HG02973 (cell line): ENCODE data around the gene SDF2L1.
A peak's percentile ranks its signal among the peaks of the same experiment; 100 is the strongest.

Experiments
- ATAC-seq: cut with Tn5 transposase; IDR thresholded peaks from one replicate; pipeline ENCODE4 v1.9.1; 2021; ENCODE audit warnings: moderate library complexity; ENCODE audit not compliant: unreplicated experiment

SDF2L1 gene

DNA sequence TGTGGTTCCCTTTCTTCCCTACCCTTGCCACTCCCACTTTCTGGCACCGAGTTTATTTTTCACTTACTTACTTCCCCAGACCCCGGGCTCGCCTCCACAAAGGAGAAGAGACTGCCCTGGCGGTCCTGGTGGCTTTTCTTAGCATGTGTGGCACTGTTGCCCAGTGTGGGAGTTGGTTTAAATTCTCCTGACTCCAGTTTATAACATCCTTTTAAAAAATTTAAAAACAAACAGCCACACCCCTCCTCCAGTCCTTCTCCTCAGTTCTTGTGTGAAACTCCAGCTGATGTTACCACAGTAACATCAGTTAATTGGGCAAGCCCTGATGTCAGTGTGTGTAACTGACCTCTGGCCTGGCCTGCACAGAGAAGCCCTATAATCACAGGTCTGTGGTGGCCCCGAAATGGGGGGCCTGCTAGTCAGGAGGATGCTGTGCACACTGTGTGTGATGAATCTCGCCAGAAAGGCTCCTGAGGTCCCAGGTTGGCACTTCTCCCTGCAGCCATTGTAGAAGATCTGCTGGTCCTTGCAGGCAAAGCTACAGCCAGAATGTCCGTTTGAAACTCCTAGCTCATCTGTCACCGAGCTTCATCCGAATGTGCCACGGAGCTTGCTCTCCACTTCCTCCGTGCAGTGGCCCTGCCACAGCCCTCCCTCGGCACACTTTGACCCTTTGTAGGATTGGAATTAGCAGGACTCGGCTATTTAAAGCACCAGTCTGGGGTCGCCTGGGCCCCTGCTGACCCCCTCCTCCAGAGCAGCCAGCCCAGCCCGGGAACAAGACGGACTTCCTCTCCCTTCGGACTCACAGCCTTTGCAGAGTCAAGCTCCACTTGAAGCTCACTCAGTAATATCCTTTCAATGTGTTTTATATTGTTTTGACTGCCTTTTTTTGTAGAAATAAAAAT, 19.8 kb upstream of the SDF2L1 start:
- no peak for ATAC-seq

DNA sequence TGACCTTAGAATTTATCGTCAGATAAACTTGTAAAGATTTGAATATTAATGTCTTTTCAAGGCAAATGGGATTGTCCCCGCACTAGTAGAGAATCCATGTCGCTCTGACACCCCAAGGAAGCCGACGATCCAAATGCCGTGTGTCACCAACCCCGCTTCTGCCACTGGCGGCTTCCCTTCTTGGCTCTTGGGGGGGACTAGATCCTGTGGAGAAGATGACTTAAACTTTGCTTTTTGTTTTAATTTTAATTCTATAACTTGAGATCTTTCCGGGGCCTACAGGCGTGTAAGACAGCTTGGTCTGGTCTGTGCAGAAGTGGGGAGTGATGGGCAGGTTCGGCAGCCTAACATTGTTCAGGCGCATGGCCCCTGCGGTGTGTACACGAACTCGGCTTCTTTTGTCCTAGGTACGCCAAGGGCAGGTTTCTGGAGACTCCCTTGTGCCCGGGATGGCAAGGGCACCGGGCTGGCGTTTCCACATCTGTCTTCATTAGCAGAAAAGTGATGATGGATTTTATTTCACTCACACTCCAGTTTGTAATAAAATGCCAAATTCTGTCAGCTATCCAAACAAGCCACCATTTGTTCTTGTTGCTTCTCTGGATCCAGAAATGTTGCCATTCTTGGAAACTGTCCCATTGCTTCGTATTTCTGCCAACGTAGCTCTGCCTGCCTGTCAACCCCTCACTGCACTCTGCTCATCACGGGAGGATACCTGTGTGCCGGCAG, 19.0 kb upstream of the SDF2L1 start:
- no peak for ATAC-seq

GRCh38 chr22:21623648-21623970, 18.5 kb upstream of the SDF2L1 start:
- ATAC-seq: no peak

GRCh38 chr22:21624120-21624879, 17.8 kb upstream of the SDF2L1 start:
- ATAC-seq: no peak

- no peak for ATAC-seq
These were observed 17.0 kb upstream of the SDF2L1 start for GRCh38 chr22:21624880-21625791.

DNA sequence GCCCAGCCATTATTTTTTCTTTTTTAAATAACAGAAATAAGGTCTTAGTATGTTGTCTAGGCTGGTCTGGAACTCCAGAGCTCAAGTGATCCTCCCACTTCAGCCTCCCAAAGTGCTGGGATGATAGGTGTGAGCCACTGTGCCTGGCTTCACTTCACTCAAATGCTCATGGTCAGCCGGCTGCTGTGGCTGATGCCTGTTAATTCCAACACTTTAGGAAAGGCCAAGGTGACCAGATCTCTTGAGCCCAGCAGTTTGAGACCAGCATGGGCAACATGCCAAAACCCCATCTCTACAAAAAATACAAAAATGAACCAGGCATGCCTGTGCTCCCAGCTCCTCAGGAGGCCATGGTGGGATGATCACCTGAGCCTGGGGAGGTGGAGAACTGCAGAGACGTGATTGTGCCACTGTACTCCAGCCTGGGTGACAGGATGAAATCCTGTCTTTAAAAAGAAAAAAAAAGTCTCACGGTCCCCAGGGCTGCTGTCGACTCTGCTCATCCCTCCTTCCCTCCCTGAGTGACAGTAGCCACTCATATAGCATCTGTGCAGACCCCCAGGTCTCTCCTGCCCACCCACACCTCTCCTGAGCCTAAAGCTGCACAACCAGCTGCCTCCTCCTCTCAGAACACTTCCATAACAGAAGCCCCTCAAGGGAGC, 15.9 kb upstream of the SDF2L1 start:
- ATAC-seq: no peak

DNA sequence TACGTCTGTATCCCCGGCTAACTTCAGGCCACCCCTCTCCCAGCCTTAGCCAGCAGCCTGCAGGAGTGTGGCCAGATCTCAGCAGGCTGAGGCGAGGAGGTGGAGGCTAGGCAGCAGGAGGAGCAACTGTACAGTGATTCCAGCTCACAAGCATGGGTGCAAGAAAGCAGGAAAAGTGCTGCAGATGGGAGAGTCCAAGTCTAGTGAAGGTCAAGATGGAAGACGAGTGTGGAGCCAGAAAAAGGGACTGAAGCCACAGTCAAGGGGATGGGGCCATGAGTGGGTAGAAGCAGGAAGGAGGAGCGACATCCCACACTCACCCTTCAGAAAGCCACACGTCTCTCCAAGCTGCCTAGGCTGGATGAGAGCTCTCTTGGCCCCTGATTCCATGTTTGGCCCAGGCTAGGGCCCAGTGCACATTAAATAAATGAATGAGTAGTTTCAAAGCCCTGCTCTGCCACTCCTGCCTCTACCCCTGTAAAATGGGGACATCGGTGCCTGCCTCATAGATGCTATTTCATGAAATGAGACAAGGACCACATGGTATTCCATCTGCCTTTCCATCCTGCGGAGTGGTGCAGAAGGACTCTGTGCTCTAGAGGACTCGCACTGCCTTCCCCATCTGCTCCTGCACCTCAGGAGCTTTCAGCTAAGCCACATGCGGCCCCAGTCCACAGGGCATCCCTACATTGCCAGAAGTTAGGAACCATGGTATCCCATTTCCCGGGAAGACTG, 15.2 kb upstream of the SDF2L1 start:
- ATAC-seq: no peak

- ATAC-seq: peak; percentile 21
These were observed 13.5 kb upstream of the SDF2L1 start for GRCh38 chr22:21628386-21629254.

DNA sequence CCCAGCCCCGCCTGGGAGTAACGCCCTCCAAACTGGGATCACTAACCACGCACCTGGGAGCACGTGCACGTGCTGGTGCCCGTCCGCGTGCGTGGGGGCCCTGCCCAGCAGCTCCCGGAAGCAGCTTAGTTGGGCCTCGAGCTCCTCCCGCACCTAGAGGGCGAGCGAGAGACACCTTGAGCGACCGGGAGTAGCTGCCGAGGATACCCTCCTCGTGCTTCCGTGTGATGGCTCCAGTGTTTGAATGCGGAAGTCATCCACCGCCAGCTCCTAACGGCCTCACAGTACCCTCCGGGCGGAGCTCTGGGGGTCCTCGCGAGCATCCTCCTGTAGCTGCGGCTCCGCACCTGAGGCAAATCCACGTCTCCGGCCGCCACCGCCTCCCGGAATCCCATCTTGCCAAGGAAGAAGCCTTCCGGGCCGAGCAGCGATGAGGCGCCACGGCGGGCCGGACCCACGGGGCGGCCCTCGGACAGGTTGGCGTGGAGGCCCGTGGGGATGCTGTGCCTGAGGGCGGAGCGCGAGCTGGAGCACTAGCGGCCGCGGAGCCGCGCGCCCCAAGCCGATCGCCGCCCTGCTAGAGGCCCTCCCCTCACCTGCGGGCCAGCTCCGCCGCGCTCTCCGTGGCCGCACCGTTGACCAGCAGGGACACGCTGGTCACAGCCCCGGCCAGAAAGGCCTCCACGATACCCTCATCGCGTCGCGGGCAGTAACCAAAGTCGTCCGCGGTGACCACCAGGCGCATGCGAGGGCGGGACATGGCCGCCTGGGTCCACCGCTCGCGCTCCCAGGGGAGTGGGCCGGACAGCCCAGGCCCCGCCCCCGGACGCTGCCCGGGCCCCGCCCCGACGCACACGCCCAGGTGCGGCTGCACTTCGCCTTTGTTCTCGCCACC, 12.6 kb upstream of the SDF2L1 start, which contains the start of gene YDJC:
Gene YDJC, minus strand, starts transcription at position 768 of the 895 bp plus-strand sequence. Its CDS starts 8 bp downstream, at position 760.
- ATAC-seq: peak; percentile 67

GRCh38 chr22:21631025-21631424, 11.1 kb upstream of the SDF2L1 start:
- no peak for ATAC-seq

- ATAC-seq: no peak
These were observed 9.7 kb upstream of the SDF2L1 start, which contains the start of gene CCDC116 for GRCh38 chr22:21632237-21632895. CCDC116 (plus strand) TSS chr22:21632760; CDS start chr22:21633182, 422 bp downstream.

GRCh38 chr22:21632931-21633330, 9.2 kb upstream of the SDF2L1 start:
- ATAC-seq: no peak

DNA sequence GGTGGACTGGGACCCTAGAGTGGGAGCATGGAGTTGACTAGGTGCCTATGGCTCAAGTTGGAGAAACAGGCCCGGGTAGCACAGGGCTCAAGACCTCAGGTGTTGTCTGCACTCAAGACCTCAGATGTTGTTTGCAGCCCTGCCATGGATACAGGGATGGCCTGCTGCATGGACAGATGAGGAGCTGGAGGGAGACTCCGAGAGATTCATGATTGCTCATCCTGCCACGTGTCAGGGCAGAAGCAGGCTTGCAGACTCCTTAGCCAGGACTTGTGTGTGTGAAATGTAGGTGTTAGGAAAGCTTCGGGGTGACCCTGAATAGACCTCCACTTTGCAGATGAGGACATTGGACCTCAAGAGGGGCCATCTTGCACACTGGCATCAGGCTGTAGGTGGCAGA, 8.6 kb upstream of the SDF2L1 start:
- no peak for ATAC-seq

GRCh38 chr22:21634081-21634480, 8.0 kb upstream of the SDF2L1 start:
- no peak for ATAC-seq

GRCh38 chr22:21634844-21635243, 7.3 kb upstream of the SDF2L1 start:
- no peak for ATAC-seq

GRCh38 chr22:21635771-21636510, 6.2 kb upstream of the SDF2L1 start:
- no peak for ATAC-seq
